Left lung (tissue), 10 donors: ENCODE data around the gene IFITM2. TPM values are rescaled to one million over a fixed set of nuclear protein-coding genes. Genes with fewer than 3 reads are reported as not detected.
A peak's percentile ranks its signal among the peaks of the same experiment; 100 is the strongest.
"Not testable (repeated sequence)": the region's sequence is repeated elsewhere in the genome, so short reads cannot be mapped to it uniquely, and the experiment has no call there.

Experiments used
- ATAC-seq: fragments of 200-7000 bp; cut with Tn5 transposase; one replicate; pipeline ENCODE4 v1.9.1; 2020; ENCODE audit warnings: moderate library complexity
- DNase-seq, 4 donors: peaks; one replicate each; pipeline ENCODE4 v3.0.0-alpha.2; 2013 to 2020
- H3K27ac ChIP-seq, 2 donors: fragments of 200-600 bp; sonication (generic) in 1 of 2; one replicate each; pipeline versions ENCODE4 v1.5.0 to v1.8.0; 2020 to 2021
- H3K27me3 ChIP-seq, 2 donors: fragments of 200-600 bp; sonication (generic) in 1 of 2; one replicate each; pipeline versions ENCODE4 v1.5.0 to v1.8.0; 2020 to 2021
- H3K36me3 ChIP-seq, 2 donors: fragments of 200-600 bp; sonication (generic) in 1 of 2; one replicate each; pipeline versions ENCODE4 v1.5.0 to v1.8.0; 2020 to 2021
- H3K4me1 ChIP-seq, 2 donors: fragments of 200-600 bp; one replicate each; pipeline ENCODE4 v1.8.0; 2021
- H3K4me3 ChIP-seq, 2 donors: fragments of 200-600 bp; sonication (generic) in 1 of 2; one replicate each; pipeline versions ENCODE4 v1.5.0 to v1.8.0; 2020 to 2021; ENCODE audit warnings: mild to moderate bottlenecking in 1 of 2
- H3K9me3 ChIP-seq, 2 donors: fragments of 200-600 bp; sonication (generic) in 1 of 2; one replicate each; pipeline versions ENCODE4 v1.5.0 to v1.8.0; 2020 to 2021
- intact Hi-C, 2 donors: fragments of 100-400 bp; cut with DNase I; formaldehyde crosslinking; loops; one replicate each; pipeline versions ENCODE4 v1.11.2 to v1.14.2; 2022
- polyA plus RNA-seq, 6 donors: library from polyadenylated mRNA; unstranded; fragments of 120-200 nt; gene quantifications; one replicate each; pipeline ENCODE4 v1.2.1, GENCODE V29; 2013; ENCODE audit not compliant: insufficient read length in 6 of 6
- total RNA-seq, 2 donors: library from RNA; stranded (reverse); fragmentation: NEBNext Ultra II Directional; extraction: Animal tissue kit (Norgen Biotek cat#: 25700); gene quantifications; one replicate each; pipeline ENCODE4 v1.2.1, GENCODE V29; 2021
- TF ChIP-seq, protein P1 (sequence below), 2 donors: fragments of 200-600 bp; sonication (generic) in 1 of 2; IDR thresholded peaks; one replicate each; pipeline versions ENCODE4 v1.5.0 to v1.8.0; 2021; ENCODE audit warnings: antibody characterized with exemption in 2 of 2
- donor health status: DM: no; HTN: yes; CAD: no.
- donor health status: DM: no; HTN: no; CAD: no.

Gene IFITM2
- total and polyA plus RNA-seq, 8 donors, result 106 to 886 (median 162) TPM

DNA sequence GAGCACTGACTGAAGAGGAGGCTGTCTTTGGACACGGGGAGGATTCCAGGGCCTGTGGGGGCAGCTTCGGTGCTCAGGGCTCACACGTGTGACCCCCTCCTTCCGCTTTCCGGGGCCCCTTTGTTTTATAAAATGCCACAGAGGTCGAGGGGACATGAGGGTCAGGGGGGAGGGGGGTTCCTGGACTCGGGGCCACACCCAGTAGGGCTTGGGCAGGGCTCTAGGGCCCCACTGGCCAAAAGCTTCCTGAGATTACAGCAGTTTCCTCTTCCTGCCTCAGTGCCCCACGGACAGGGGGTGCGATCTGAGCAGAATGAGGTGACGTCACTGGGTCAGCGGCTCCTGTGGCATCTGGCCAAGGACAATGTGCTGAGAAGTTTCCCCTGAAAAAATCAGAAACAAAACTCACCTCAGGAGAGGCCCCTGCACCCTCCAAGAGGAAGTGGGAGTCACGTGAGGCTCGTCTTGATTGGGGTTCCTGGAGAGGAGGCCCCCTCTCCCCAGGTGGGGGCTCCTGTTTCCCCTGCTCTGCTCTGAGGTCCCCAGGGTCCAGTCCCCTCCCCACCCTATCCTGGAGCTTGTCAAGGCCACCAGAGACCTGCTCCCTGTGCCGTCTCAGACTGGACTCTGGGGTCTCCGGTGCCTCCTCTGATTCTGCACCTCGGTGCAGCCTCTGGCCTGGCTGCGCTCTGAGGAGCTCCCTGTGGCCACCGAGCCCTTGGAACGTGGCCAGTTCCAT is 19.4 kb downstream of the IFITM2 start:
- intact Hi-C loops, result no loop called here
- Histone ChIP-seq H3K4me1 (peaks cover 24 to 56% of the 10 kb centered on the region in 2 donors), H3K4me3 (peak overlapping the region in 1 of 2 donors; percentile 10), H3K9me3 (no peaks in the 10 kb centered on the region), H3K36me3 (no peaks in the 10 kb centered on the region), H3K27me3 (no peaks in the 10 kb centered on the region), H3K27ac (peak overlapping the region; percentile 81 to 97)
- peak in 3 of 4 donors; percentile 75 to 91 (median 88) for DNase-seq
- TF ChIP-seq, protein P1, sequence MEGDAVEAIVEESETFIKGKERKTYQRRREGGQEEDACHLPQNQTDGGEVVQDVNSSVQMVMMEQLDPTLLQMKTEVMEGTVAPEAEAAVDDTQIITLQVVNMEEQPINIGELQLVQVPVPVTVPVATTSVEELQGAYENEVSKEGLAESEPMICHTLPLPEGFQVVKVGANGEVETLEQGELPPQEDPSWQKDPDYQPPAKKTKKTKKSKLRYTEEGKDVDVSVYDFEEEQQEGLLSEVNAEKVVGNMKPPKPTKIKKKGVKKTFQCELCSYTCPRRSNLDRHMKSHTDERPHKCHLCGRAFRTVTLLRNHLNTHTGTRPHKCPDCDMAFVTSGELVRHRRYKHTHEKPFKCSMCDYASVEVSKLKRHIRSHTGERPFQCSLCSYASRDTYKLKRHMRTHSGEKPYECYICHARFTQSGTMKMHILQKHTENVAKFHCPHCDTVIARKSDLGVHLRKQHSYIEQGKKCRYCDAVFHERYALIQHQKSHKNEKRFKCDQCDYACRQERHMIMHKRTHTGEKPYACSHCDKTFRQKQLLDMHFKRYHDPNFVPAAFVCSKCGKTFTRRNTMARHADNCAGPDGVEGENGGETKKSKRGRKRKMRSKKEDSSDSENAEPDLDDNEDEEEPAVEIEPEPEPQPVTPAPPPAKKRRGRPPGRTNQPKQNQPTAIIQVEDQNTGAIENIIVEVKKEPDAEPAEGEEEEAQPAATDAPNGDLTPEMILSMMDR (IDR thresholded peaks at IDR 0.05), result no peak
- ATAC-seq, result peak; percentile 82

DNA sequence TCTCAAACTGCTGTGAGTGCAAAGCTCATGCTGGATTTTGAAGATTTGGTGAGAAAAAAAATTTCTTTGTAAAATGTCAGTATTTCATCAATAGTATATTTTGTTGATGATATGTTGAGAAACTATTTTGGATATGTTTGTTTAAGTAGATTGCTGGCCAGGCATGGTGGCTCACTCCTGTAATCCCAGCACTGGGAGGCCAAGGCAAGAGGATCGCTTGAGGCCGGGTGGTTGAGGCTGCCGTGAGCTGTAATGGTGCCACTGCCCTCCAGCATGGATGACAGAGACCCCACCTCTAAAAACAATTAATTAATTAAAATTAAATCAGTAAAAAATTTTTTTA is 19.9 kb downstream of the IFITM2 start:
- Histone ChIP-seq H3K27ac (peak overlapping the region; percentile 81 to 97), H3K9me3 (no peaks in the 10 kb centered on the region), H3K27me3 (no peaks in the 10 kb centered on the region), H3K4me3 (peak overlapping the region in 1 of 2 donors; percentile 10), H3K36me3 (no peaks in the 10 kb centered on the region), H3K4me1 (peaks cover 24 to 54% of the 10 kb centered on the region in 2 donors)
- ATAC-seq, result no peak
- intact Hi-C loops, result no loop called here
- TF ChIP-seq, protein P1 (IDR thresholded peaks at IDR 0.05), result no peak
- DNase-seq, result peak in 1 of 4 donors; percentile 43

DNA sequence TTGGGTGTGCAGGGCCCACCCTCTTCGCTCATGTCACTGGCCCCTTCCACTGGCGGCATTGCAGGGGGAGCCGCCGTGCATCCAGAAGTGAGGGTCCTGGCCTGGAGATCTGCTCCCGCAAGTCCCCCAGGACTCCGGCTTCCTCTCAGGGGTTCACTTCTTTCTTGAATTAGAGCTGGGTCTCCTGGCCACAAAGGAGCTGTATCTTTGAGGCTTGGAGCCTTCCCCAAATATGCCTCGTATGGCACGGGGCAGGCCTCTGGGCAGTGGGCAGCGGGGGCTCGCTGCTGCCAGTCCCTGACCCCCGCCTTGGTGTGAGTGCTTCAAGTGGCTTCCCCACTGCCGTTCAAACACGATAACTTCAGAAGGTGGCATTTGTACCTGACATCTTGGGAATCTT is 20.4 kb downstream of the IFITM2 start:
- Histone ChIP-seq H3K4me3 (no peak overlapping the region), H3K27me3 (no peaks in the 10 kb centered on the region), H3K36me3 (no peaks in the 10 kb centered on the region), H3K4me1 (peaks cover 24 to 51% of the 10 kb centered on the region in 2 donors), H3K27ac (peak overlapping the region in 1 of 2 donors; percentile 97), H3K9me3 (no peaks in the 10 kb centered on the region)
- TF ChIP-seq, protein P1 (IDR thresholded peaks at IDR 0.05), result no peak
- no peak for ATAC-seq
- intact Hi-C loops, result no loop called here
- DNase-seq, result peak in 1 of 4 donors; percentile 43

DNA sequence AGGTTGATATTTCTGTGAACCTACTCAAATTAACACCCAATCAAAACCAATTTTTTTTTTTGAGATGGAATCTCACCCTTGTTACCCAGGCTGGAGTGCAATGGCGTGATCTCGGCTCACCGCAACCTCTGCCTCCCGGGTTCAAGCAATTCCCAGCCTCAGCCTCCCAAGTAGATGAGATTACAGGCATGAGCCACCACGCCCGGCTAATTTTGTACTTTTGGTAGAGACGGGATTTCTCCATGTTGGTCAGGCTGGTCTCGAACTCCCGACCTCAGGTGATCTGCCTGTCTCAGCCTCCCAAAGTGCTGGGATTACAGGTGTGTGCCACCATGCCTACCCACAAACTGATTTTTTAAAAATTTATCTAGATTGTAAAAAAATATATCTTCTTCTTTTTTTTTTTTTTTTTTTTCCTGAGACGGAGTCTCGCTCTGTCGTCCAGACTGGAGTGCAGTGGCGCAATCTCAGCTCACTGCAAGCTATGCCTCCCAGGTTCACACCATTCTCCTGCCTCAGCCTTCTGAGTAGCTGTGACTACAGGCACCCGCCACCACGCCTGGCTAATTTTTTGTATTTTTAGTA is 21.0 kb downstream of the IFITM2 start:
- H3K36me3 ChIP-seq, H3K27ac ChIP-seq, H3K4me3 ChIP-seq, H3K9me3 ChIP-seq, intact Hi-C loops, ATAC-seq, H3K27me3 ChIP-seq: not testable (repeated sequence)
- DNase-seq, result peak in 1 of 4 donors; percentile 10
- H3K4me1 ChIP-seq, result peaks cover 24 to 45% of the 10 kb centered on the region in 2 donors

DNA sequence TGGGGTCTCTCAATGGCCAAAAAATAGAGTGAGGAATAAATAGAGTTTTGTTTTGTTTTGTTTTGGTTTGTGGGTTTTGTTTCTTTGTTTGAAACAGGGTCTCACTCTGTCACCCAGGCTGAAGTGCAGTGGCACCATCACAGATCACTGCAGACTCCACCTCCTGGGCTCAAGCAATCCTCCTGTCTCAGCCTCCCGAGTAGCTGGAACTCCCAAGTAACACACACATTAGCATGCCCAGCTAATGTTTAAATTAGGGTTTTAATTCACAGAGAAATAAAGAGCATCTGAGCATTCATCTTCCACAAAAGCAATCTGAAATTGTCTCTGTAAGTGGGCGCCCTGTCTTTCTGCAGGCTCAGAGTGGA is 22.3 kb downstream of the IFITM2 start:
- no peak for DNase-seq
- H3K27me3 ChIP-seq, result no peaks in the 10 kb centered on the region
- no peak overlapping the region for H3K27ac ChIP-seq
- H3K9me3 ChIP-seq, result no peaks in the 10 kb centered on the region
- no peak for ATAC-seq
- intact Hi-C loops, result no loop called here
- peaks cover 15 to 36% of the 10 kb centered on the region in 2 donors for H3K4me1 ChIP-seq
- TF ChIP-seq, protein P1 (IDR thresholded peaks at IDR 0.05), result no peak
- no peak overlapping the region for H3K4me3 ChIP-seq
- no peaks in the 10 kb centered on the region for H3K36me3 ChIP-seq
